SK-N-SH treated with all-trans-retinoic acid at 6 μM for 48 hours (cell line): ENCODE measurements around the gene MYOCOS.

ENCODE experiments used
- ATAC-seq: fragments of 200-7000 bp; cut with Tn5 transposase; 3 replicates; pipeline ENCODE4 v1.9.1; 2020; ENCODE audit warnings: mild to moderate bottlenecking, moderate library complexity
- ARNTL ChIP-seq: fragments of 450-650 bp; formaldehyde crosslinking; IDR thresholded peaks from 2 replicates; pipeline ENCODE4 v1.5.0; 2020; ENCODE audit warnings: low read depth, mild to moderate bottlenecking, moderate library complexity, borderline replicate concordance
- BACH2 ChIP-seq: fragments of 250-450 bp; sonication (Bioruptor Pico); IDR thresholded peaks from 2 replicates; pipeline ENCODE4 v1.9.0; 2021; ENCODE audit warnings: mild to moderate bottlenecking, borderline replicate concordance
- CREB5 ChIP-seq: fragments of 250-450 bp; sonication (Bioruptor Pico); IDR thresholded peaks from 2 replicates; pipeline ENCODE4 v1.5.1; 2020; ENCODE audit warnings: low read depth, mild to moderate bottlenecking, moderate library complexity
- CSDC2 ChIP-seq: fragments of 250-450 bp; sonication (Bioruptor Pico); IDR thresholded peaks from 2 replicates; pipeline ENCODE4 v1.5.0; 2020; ENCODE audit warnings: mild to moderate bottlenecking, moderate library complexity
- CSRNP3 ChIP-seq: fragments of 250-450 bp; sonication (Bioruptor Pico); IDR thresholded peaks from 2 replicates; pipeline ENCODE4 v1.5.1; 2021; ENCODE audit warnings: mild to moderate bottlenecking, moderate library complexity
- ESRRG ChIP-seq: fragments of 250-450 bp; sonication (Bioruptor Pico); IDR thresholded peaks from 2 replicates; pipeline ENCODE4 v1.6.1; 2021; ENCODE audit warnings: mild to moderate bottlenecking
- GLIS3 ChIP-seq: fragments of 250-450 bp; sonication (Bioruptor Pico); IDR thresholded peaks from 2 replicates; pipeline ENCODE4 v1.5.0; 2020; ENCODE audit warnings: mild to moderate bottlenecking, moderate library complexity
- OSR1 ChIP-seq: fragments of 250-450 bp; sonication (Bioruptor Pico); IDR thresholded peaks from 2 replicates; pipeline ENCODE4 v1.8.0; 2022; ENCODE audit warnings: moderate library complexity, mild to moderate bottlenecking, inconsistent platforms
- PATZ1 ChIP-seq: fragments of 250-450 bp; sonication (Bioruptor Pico); IDR thresholded peaks from 2 replicates; pipeline ENCODE4 v1.8.0; 2020; ENCODE audit warnings: mild to moderate bottlenecking, moderate library complexity, borderline replicate concordance
- PPARA ChIP-seq: fragments of 250-450 bp; sonication (Bioruptor Pico); IDR thresholded peaks from 2 replicates; pipeline ENCODE4 v1.5.0; 2020; ENCODE audit warnings: mild to moderate bottlenecking, borderline replicate concordance
- RARB ChIP-seq: fragments of 250-450 bp; sonication (Bioruptor Pico); IDR thresholded peaks from 2 replicates; pipeline ENCODE4 v1.8.0; 2021; ENCODE audit warnings: mild to moderate bottlenecking, moderate library complexity
- SNAI2 ChIP-seq: fragments of 250-450 bp; sonication (Bioruptor Pico); IDR thresholded peaks from 2 replicates; pipeline ENCODE4 v1.5.0; 2020; ENCODE audit warnings: mild to moderate bottlenecking, moderate library complexity
- TCF4 ChIP-seq: fragments of 250-450 bp; sonication (Bioruptor Pico); IDR thresholded peaks from 2 replicates; pipeline ENCODE4 v1.8.0; 2021; ENCODE audit warnings: mild to moderate bottlenecking, moderate library complexity, borderline replicate concordance
- TOX ChIP-seq: fragments of 250-450 bp; sonication (Bioruptor Pico); IDR thresholded peaks from 2 replicates; pipeline ENCODE4 v1.8.0; 2021; ENCODE audit warnings: mild to moderate bottlenecking, moderate library complexity, borderline replicate concordance
- TSHZ2 ChIP-seq: fragments of 250-450 bp; sonication (Bioruptor Pico); IDR thresholded peaks from 2 replicates; pipeline ENCODE4 v1.5.0; 2020; ENCODE audit warnings: mild to moderate bottlenecking, moderate library complexity
- ZC3H10 ChIP-seq: fragments of 250-450 bp; sonication (Bioruptor Pico); IDR thresholded peaks from 2 replicates; pipeline ENCODE4 v1.5.1; 2021; ENCODE audit warnings: mild to moderate bottlenecking, moderate library complexity
- ZFP30 ChIP-seq: fragments of 450-650 bp; formaldehyde crosslinking; IDR thresholded peaks from 2 replicates; pipeline ENCODE4 v1.5.0; 2022; ENCODE audit warnings: mild to moderate bottlenecking, moderate library complexity
- ZNF565 ChIP-seq: fragments of 450-650 bp; formaldehyde crosslinking; conservative IDR thresholded peaks from 2 replicates; pipeline ENCODE4 v1.5.0; 2020; ENCODE audit warnings: low read depth, mild to moderate bottlenecking, moderate library complexity
- ZNF70 ChIP-seq: fragments of 450-650 bp; formaldehyde crosslinking; IDR thresholded peaks from 2 replicates; pipeline ENCODE4 v1.5.0; 2020; ENCODE audit warnings: mild to moderate bottlenecking, moderate library complexity
- ZNF8 ChIP-seq: fragments of 450-650 bp; formaldehyde crosslinking; IDR thresholded peaks from 2 replicates; pipeline ENCODE4 v1.5.0; 2020; ENCODE audit warnings: mild to moderate bottlenecking, moderate library complexity

Gene MYOCOS

GRCh38 chr1:171622152-171622462 is at the start of gene MYOCOS:
Gene MYOCOS, plus strand, starts transcription at chr1:171622243. Its CDS starts 1,641 bp downstream, at chr1:171623884.
- TF ChIP-seq OSR1 (no peak), TOX (CRISPR knock-in tag) (no peak), SNAI2 (CRISPR knock-in tag) (no peak), CREB5 (CRISPR knock-in tag) (no peak), CSRNP3 (CRISPR knock-in tag) (no peak), CSDC2 (no peak), TSHZ2 (CRISPR knock-in tag) (no peak), RARB (CRISPR knock-in tag) (no peak), ZNF70 (CRISPR knock-in tag) (no peak)
- ATAC-seq: no peak

- ATAC-seq: no peak
- TF ChIP-seq RARB (CRISPR knock-in tag) (no peak), ESRRG (no peak), TOX (CRISPR knock-in tag) (no peak), ZFP30 (CRISPR knock-in tag) (no peak), CSRNP3 (CRISPR knock-in tag) (no peak), PPARA (CRISPR knock-in tag) (no peak), GLIS3 (no peak)
These were observed 45.9 kb upstream of the MYOCOS start for GRCh38 chr1:171576144-171576543.

GRCh38 chr1:171581226-171581625 is 40.8 kb upstream of the MYOCOS start:
- no peak for ATAC-seq

GRCh38 chr1:171581766-171582165 is 40.3 kb upstream of the MYOCOS start:
- no peak for TF ChIP-seq ARNTL
- TF ChIP-seq TCF4 (CRISPR knock-in tag): no peak
- no peak for TF ChIP-seq BACH2 (CRISPR knock-in tag)
- no peak for TF ChIP-seq CSDC2
- no peak for TF ChIP-seq ZC3H10 (CRISPR knock-in tag)
- TF ChIP-seq PATZ1 (CRISPR knock-in tag): no peak
- no peak for TF ChIP-seq OSR1
- TF ChIP-seq ZNF565 (CRISPR knock-in tag): no peak
- TF ChIP-seq ZNF70 (CRISPR knock-in tag): no peak
- no peak for ATAC-seq

More at GRCh38 chr1:171581226-171581625, 40.8 kb upstream of the MYOCOS start:
- no peak for TF ChIP-seq ZNF8 (CRISPR knock-in tag)
- TF ChIP-seq, all 23 proteins: peak for 0
